HepG2 (cell line): ENCODE data around the gene ARL16. TPM values are rescaled to one million over a fixed set of nuclear protein-coding genes. Genes with fewer than 3 reads are reported as not detected.
A peak's percentile ranks its signal among the peaks of the same experiment; 100 is the strongest.

Experiments
- CBFB ChIP-seq: sonication (generic); formaldehyde crosslinking; IDR thresholded peaks from 2 replicates; pipeline ENCODE4 v1.4.0; 2020; ENCODE audit warnings: missing genetic modification reagents
- ETV5 ChIP-seq: IDR thresholded peaks from 2 replicates; pipeline ENCODE4 v1.6.1; 2018; ENCODE audit warnings: missing biosample characterization, missing genetic modification reagents, inconsistent platforms, borderline replicate concordance
- HIVEP1 ChIP-seq: sonication (generic); formaldehyde crosslinking; IDR thresholded peaks from 2 replicates; pipeline ENCODE4 v1.4.0; 2020; ENCODE audit warnings: mild to moderate bottlenecking, missing genetic modification reagents
- MBD4 ChIP-seq: IDR thresholded peaks from 2 replicates; pipeline ENCODE4 v1.6.1; 2012; ENCODE audit warnings: low read length, inconsistent platforms, borderline replicate concordance
- MBNL3 ChIP-seq: fragments of 250-450 bp; sonication (Bioruptor Pico); conservative IDR thresholded peaks from 2 replicates; pipeline ENCODE4 v1.8.0; 2022; ENCODE audit warnings: mild to moderate bottlenecking, inconsistent platforms
- MLLT10 ChIP-seq: sonication (generic); formaldehyde crosslinking; IDR thresholded peaks from 2 replicates; pipeline ENCODE4 v1.4.0; 2020; ENCODE audit warnings: missing genetic modification reagents
- MYC ChIP-seq: sonication (generic); formaldehyde crosslinking; IDR thresholded peaks from 2 replicates; pipeline ENCODE4 v1.9.0; 2021; ENCODE audit warnings: missing genetic modification reagents, borderline replicate concordance
- MZF1 ChIP-seq: sonication (generic); formaldehyde crosslinking; IDR thresholded peaks from 2 replicates; pipeline ENCODE4 v1.8.1; 2023; ENCODE audit warnings: mild to moderate bottlenecking, missing genetic modification reagents, borderline replicate concordance
- NAIF1 ChIP-seq: sonication (generic); formaldehyde crosslinking; IDR thresholded peaks from 2 replicates; pipeline ENCODE4 v1.5.0; 2020; ENCODE audit warnings: mild to moderate bottlenecking, missing genetic modification reagents, borderline replicate concordance
- RORA ChIP-seq: sonication (generic); formaldehyde crosslinking; IDR thresholded peaks from 2 replicates; pipeline ENCODE4 v1.5.0; 2020; ENCODE audit warnings: mild to moderate bottlenecking, missing genetic modification reagents, moderate library complexity
- SMC3 ChIP-seq: IDR thresholded peaks from 2 replicates; pipeline ENCODE4 v1.6.1; 2011; ENCODE audit warnings: low read length, improper control_type of control experiment
- SP1 ChIP-seq, 2 experiments: fragments of 450-650 bp in 1 of 2; sonication (generic) in 1 of 2; formaldehyde crosslinking in 1 of 2; IDR thresholded peaks; 2 replicates each; pipeline versions ENCODE4 v1.4.0 to v1.6.1; 2016 to 2020; ENCODE audit warnings: missing genetic modification reagents in 1 of 2
- ZEB1 ChIP-seq: IDR thresholded peaks from 2 replicates; pipeline ENCODE4 v1.6.1; 2012; ENCODE audit warnings: mild to moderate bottlenecking, low read depth, inconsistent platforms; ENCODE audit not compliant: insufficient replicate concordance
- ZFP36 ChIP-seq: fragments of 150-350 bp; IDR thresholded peaks from 2 replicates; pipeline ENCODE4 v1.6.1; 2018; ENCODE audit warnings: borderline replicate concordance, low read length, low read depth; ENCODE audit not compliant: partially characterized antibody
- ZNF484 ChIP-seq: sonication (generic); formaldehyde crosslinking; IDR thresholded peaks from 2 replicates; pipeline ENCODE4 v1.5.1; 2020; ENCODE audit warnings: mild to moderate bottlenecking, low read depth, missing genetic modification reagents, borderline replicate concordance
- polyA plus RNA-seq, 8 experiments: library from polyadenylated mRNA; depleted of rRNA in 3 of 8; stranded (reverse) in 7 of 8; unstranded in 1 of 8; fragments of >200 nt; fragmentation: Illumina TruSeq in 4 of 8; extraction: Trizol in 4 of 8; gene quantifications; 2 replicates each; pipeline versions ENCODE4 v1.2.1 to v1.2.3, GENCODE V29; 2011 to 2016; ENCODE audit warnings: low read depth in 4 of 8, missing spikeins in 1 of 8, mixed read lengths in 1 of 8; ENCODE audit not compliant: insufficient read depth in 1 of 8
- total RNA-seq, 5 experiments: library from RNA; depleted of rRNA; stranded (reverse); fragments of >200 nt; fragmentation: Illumina TruSeq; extraction: Trizol; gene quantifications; 2 replicates each; pipeline ENCODE4 v1.2.3, GENCODE V29; 2016; ENCODE audit warnings: low read depth in 1 of 5
- TF ChIP-seq, protein P1 (sequence below): sonication (generic); formaldehyde crosslinking; IDR thresholded peaks from 2 replicates; pipeline ENCODE4 v1.8.0; 2022; ENCODE audit warnings: missing genetic modification reagents, mild to moderate bottlenecking, borderline replicate concordance
- TF ChIP-seq, protein P2 (sequence below): sonication (generic); formaldehyde crosslinking; IDR thresholded peaks from 2 replicates; pipeline ENCODE4 v1.4.0; 2020; ENCODE audit warnings: missing genetic modification reagents
- TF ChIP-seq, protein P3 (sequence below): sonication (generic); formaldehyde crosslinking; IDR thresholded peaks from 2 replicates; pipeline ENCODE4 v1.5.0; 2020; ENCODE audit warnings: mild to moderate bottlenecking, missing genetic modification reagents, borderline replicate concordance
- TF ChIP-seq, protein P4 (sequence below): IDR thresholded peaks from 2 replicates; pipeline ENCODE4 v1.6.1; 2012; ENCODE audit warnings: inconsistent platforms
- TF ChIP-seq, protein P5 (sequence below): fragments of 450-650 bp; IDR thresholded peaks from 2 replicates; pipeline ENCODE4 v1.6.1; 2017

The ARL16 gene
- total and polyA plus RNA-seq, 2 of the 13 experiments (the other 11 are each of a cell fraction or from before 2014, with no cell fraction given): 20.8 to 30.8 TPM

DNA sequence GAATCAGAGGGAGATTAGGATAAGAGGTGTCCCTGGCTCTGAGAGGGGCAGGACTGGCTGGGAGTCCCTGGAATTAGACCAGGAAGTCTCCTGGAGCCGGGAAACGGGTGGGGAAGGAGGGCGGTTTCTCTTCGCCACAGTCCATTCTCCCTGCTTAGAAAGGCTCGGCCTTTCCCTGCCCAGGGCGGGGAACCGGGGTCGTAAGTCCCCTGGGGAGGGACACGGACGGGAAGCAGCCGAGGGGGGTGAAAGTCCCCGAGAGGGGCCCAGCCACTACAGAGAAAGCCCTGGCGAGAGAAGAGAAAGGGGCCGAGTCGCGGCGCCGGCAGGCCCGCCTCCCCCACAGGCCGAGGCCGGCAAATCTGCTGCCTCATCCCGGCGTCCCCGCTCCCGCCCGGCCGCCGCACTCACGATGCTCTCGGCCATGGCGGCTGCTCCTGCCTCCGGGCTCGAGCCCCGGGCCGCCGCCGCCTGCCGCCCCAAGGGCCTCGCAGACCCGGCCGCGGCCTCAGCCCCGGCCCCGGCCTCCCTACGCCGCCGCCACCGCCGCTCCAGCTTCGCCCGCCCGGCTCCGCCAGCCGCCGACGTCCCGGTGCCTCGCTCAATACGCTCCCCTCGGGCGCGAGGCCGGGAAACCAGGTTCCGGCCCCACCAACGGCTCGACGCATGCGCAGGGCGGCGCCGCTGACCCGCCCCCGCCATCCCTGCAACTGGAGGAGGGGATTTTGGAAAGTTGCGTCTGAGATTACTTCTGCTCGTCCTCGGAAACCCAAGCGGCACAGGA lies 46.9 kb downstream of the ARL16 start, which contains the start of the genes NPLOC4 and TSPAN10 (continued):
- no peak for TF ChIP-seq NAIF1 (CRISPR knock-in tag)
- TF ChIP-seq, protein P1, sequence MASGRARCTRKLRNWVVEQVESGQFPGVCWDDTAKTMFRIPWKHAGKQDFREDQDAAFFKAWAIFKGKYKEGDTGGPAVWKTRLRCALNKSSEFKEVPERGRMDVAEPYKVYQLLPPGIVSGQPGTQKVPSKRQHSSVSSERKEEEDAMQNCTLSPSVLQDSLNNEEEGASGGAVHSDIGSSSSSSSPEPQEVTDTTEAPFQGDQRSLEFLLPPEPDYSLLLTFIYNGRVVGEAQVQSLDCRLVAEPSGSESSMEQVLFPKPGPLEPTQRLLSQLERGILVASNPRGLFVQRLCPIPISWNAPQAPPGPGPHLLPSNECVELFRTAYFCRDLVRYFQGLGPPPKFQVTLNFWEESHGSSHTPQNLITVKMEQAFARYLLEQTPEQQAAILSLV (CRISPR knock-in tag): peak; percentile 77; the same call in 1 of the 2 replicates
- TF ChIP-seq MBD4: no peak
- no peak for TF ChIP-seq MBNL3 (CRISPR knock-in tag)
- peak; percentile 88 for TF ChIP-seq MYC (CRISPR knock-in tag)
- TF ChIP-seq ETV5 (CRISPR knock-in tag): peak; percentile 71; the same call in 1 of the 2 replicates
- TF ChIP-seq SMC3: no peak
- no peak for TF ChIP-seq ZNF484 (CRISPR knock-in tag)
- TF ChIP-seq, protein P2, sequence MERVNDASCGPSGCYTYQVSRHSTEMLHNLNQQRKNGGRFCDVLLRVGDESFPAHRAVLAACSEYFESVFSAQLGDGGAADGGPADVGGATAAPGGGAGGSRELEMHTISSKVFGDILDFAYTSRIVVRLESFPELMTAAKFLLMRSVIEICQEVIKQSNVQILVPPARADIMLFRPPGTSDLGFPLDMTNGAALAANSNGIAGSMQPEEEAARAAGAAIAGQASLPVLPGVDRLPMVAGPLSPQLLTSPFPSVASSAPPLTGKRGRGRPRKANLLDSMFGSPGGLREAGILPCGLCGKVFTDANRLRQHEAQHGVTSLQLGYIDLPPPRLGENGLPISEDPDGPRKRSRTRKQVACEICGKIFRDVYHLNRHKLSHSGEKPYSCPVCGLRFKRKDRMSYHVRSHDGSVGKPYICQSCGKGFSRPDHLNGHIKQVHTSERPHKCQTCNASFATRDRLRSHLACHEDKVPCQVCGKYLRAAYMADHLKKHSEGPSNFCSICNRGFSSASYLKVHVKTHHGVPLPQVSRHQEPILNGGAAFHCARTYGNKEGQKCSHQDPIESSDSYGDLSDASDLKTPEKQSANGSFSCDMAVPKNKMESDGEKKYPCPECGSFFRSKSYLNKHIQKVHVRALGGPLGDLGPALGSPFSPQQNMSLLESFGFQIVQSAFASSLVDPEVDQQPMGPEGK: peak; percentile 85
- TF ChIP-seq MLLT10: no peak
- no peak for TF ChIP-seq ZEB1
- TF ChIP-seq, protein P3, sequence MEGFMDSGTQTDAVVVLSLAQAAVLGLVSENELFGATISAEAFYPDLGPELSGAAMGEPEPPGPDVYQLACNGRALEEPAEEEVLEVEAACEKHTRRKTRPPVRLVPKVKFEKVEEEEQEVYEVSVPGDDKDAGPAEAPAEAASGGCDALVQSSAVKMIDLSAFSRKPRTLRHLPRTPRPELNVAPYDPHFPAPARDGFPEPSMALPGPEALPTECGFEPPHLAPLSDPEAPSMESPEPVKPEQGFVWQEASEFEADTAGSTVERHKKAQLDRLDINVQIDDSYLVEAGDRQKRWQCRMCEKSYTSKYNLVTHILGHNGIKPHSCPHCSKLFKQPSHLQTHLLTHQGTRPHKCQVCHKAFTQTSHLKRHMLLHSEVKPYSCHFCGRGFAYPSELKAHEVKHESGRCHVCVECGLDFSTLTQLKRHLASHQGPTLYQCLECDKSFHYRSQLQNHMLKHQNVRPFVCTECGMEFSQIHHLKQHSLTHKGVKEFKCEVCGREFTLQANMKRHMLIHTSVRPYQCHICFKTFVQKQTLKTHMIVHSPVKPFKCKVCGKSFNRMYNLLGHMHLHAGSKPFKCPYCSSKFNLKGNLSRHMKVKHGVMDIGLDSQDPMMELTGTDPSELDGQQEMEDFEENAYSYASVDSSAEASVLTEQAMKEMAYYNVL (CRISPR knock-in tag): peak; percentile 79; the same call in 1 of the 2 replicates
- peak; percentile 92 for TF ChIP-seq CBFB (CRISPR knock-in tag)
- TF ChIP-seq RORA: no peak
- no peak for TF ChIP-seq SP1 (IDR thresholded peaks at IDR 0.05)
- peak; percentile 87 for TF ChIP-seq SP1 (CRISPR knock-in tag; IDR thresholded peaks at IDR 0.05)
- no peak for TF ChIP-seq MZF1 (CRISPR knock-in tag)
- TF ChIP-seq, protein P4, sequence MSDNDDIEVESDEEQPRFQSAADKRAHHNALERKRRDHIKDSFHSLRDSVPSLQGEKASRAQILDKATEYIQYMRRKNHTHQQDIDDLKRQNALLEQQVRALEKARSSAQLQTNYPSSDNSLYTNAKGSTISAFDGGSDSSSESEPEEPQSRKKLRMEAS: peak; percentile 86
- TF ChIP-seq, protein P5, sequence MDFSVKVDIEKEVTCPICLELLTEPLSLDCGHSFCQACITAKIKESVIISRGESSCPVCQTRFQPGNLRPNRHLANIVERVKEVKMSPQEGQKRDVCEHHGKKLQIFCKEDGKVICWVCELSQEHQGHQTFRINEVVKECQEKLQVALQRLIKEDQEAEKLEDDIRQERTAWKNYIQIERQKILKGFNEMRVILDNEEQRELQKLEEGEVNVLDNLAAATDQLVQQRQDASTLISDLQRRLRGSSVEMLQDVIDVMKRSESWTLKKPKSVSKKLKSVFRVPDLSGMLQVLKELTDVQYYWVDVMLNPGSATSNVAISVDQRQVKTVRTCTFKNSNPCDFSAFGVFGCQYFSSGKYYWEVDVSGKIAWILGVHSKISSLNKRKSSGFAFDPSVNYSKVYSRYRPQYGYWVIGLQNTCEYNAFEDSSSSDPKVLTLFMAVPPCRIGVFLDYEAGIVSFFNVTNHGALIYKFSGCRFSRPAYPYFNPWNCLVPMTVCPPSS: no peak
- no peak for TF ChIP-seq ZFP36
- TF ChIP-seq HIVEP1 (CRISPR knock-in tag): peak; percentile 70
